HL-60/S4 (cell line): ENCODE measurements around the gene SERINC5.
"Not testable (repeated sequence)": the region's sequence is repeated elsewhere in the genome, so short reads cannot be mapped to it uniquely, and the experiment has no call there.

Experiments used
- in situ Hi-C: fragments of 300-500 bp; cut with MboI; formaldehyde crosslinking; loops from 2 replicates; pipeline ENCODE4 v1.14.3; 2022; ENCODE audit warnings: low sequenced_read_pairs

The SERINC5 gene

DNA sequence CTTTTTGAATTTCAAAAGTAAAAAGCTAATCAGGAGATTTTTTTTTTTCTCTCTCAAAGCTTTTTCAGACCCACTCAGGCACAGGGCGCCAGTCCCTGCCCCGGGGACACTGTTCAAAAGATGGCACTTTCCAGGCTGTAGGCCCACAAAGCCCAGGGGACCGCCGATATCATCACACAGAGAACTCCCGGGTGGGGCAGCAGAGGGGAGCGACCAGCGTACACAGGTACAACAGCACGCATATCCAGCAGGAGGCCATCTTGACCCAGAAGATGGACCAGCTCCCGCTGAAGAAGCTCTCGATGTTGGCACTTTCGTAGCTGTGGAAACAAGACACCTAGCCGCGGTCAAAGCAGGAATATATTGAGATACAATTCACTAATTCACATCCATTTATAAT is 112.4 kb downstream of the SERINC5 start:
- in situ Hi-C loops: no loop called here

DNA sequence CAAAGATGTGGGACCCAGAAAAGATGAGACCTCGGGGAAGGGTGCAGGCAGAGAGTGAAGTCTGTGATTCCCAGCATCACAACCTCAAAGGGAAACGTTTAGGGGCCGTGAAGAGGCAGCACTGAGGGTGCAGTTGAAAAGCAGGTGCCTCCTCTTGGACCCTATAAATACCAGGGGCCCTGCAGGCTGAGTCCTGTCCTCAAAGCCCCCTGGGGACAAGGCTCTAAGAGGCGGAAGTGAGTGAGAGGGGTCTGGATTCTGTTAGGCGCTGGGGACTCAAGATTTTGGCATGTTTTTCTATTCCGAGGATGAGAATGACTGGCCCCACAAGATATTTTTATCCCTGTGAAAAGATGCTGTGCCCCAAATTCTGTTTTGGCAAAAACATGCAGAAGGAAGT is 112.9 kb downstream of the SERINC5 start:
- in situ Hi-C loops: no loop called here

DNA sequence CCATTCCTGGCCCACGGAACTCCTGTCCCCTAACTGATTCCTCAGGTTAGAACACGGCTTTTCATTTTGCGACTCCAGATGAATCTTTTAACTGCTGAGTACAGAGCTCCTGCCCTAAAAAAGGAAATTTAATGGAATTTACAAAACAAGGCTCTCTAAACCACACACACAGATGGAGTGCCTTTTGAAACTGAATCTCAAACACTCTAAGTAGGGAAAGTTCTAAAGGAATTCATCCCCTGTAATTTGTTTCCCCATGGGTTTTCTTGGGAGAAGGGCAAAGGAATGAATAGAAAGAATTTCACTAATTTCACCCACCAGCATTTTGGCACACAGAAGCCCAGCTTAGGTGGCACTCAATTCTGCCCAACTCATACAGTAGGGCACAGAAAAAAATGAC is 114.2 kb downstream of the SERINC5 start:
- in situ Hi-C loops: no loop called here

DNA sequence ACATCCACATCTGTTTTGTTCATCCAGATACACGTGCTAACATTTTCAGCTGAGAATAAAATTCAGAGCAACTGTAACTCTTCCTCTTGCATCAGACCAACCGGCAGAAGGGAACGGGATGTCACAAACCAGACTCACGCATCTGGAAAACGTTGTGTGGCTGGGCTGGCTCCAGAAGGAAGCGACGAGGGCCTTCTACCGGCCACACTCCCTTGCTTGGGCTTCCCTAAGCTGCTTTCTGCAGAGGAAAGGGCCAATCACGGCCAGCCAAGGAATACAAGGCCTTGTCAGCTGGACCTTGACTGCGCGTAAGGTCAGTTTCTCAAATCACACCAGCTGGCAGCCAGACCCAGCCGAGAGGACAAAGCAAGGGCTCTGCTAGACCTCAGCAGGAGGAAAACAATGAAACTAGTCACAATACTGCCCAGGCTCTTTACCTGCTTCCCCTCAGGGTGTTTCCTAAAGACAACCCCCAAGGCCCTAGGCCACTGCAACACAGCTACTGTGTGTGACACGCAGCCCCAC is 114.6 kb downstream of the SERINC5 start:
- in situ Hi-C loops: no loop called here

DNA sequence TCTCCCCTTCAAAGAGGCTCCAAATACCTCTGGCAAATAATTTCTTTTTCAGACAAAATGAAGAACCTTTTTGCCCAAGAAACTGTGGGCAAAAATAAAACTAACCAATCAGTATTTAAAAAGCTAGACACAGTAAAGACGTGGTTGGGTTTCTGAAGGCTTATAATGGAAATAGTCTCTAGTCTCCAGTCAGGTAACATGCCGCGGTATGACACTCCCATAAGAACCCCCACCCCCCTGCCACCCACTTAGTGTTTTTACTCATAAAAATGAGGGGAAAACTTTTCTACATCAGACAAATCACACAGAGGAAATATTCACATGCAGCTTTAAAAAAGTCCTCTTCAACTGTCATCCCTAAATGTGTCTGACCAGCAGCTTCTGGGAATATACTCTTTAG is 115.4 kb downstream of the SERINC5 start:
- in situ Hi-C loops: no loop called here

DNA sequence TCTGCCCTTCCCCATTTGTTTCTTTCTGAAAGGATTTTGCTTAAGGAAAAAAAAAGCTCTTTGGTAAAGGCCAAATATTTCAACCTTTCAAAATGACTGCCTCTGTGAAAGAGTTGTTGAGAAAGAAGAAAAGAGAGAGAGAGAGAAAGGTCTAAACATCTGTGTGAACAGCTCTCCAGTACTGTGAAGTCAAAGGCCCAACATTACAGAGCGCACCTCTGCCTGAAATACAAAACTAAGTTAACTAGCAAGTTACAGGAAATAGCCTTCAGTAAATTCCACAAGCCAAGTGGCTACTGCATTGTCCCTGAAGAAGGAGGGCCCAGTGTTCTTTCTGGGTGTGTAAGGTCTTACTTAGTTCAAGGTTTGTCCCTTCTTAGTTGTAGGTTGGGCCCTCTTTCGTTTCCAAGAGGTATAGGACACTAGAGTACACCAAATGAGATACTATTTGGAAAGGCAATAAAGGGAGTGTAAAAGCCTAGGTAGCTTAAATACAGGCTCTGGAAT is 116.3 kb downstream of the SERINC5 start:
- in situ Hi-C loops: no loop called here

DNA sequence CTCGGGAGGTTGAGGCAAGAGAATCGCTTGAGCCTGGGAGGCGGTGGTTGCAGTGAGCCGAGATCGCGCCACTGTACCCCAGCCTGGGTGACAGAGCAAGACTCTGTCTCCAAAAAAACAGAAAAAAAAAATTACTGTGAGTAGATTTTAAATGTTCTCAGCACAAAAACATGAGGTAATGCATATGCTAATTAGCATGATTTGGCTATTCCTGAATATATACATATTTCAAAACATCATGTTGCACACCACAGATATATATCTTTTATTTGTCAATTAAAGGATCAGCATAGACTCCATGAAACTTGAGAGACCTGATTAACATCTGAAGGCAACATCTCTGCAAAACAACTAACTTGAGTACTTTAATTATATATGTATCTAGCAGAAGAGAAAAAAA is 117.4 kb downstream of the SERINC5 start:
- in situ Hi-C loops: no loop called here

DNA sequence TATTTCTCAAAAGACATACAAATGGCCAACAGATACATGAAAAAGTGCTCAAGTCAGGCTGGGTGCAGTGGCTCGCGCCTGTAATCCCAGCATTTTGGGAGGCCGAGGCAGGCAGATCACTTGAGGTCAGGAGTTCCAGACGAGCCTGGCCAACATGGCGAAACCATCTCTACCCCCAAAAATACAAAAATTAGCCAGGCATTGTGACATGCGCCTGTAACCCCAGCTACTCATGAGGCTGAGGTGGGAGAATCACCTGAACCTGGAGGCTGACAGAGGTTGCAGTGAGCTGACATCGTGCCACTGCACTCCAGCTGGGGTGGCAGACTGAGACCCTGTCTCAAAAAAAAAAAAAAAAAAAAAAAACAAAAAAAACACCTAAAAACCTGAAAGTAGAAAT is 119.0 kb downstream of the SERINC5 start:
- in situ Hi-C loops: not testable (repeated sequence)

DNA sequence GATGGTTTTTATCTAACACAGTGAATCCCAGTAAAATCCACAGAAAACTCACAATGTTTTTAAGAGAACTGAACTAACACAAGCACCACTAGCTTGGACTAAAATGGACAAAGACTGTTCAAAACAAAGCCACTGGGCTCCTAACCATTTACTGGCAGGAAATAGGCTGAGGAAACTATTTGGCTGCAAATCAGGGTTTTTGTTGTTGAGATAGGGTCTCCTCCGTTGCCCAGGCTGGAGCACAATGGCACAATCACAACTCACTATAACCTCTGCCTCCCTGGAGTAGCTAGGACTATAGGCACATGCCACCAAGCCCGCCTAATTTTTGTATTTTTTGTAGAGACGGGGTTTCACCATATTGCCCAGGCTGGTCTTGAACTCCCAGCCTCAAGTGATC is 121.0 kb downstream of the SERINC5 start:
- in situ Hi-C loops: no loop called here

DNA sequence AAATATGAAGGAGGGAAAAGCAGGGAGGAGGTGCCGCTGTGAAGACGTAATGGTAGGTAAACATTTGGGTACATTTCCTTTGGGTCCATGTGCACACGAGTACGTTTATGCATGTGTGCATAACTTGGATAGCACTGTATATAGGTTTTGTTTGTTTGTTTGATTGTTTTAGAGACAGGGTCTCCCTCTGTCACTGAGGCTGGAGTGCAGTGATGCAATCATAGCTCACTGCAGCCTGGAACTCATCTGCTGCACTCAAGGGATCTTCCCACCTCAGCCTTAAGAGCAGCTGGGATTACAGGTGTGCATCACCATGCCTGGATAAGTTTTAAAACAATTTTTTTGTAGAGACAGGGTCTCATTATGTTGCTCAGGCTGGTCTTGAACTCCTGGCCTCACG is 126.7 kb downstream of the SERINC5 start:
- in situ Hi-C loops: no loop called here

DNA sequence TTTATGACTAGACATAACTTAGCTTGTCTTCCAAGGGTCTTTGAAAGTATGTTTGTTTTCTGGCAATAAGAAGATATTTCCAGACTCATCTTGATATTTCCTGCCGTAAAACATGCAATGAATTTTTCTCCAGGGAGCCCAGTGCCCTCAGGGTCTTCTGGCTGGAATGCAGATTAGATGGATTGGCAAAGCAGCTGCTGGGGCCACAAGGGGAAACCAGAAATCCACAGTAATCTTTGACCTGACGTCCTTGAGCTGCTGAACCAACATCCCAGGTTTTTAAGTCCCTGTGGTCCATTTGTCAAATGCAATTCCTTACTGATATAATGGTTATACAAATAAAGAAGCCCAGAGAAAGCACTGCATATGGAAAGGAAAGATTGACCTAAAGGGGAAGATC is 127.7 kb downstream of the SERINC5 start:
- in situ Hi-C loops: no loop called here

DNA sequence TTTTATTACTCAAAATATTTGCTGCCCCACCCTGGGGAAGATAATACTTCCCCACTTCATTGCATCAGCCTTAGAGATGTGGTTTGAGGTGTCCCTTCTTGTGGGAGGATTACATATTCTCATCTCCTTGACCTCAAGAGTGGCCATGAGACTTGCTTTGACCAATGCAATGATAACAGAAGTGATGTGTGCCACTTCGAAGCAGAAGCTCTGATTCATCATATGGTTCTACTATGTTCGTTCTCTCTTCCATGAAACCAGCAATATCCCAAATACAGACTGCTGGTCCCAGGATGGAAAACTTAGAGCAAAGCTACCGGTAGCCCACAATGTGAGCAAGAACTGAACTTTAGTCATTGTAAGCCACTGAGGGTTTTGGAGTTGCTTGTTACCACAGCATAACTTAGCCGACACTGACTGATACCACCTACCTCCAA is 128.7 kb downstream of the SERINC5 start:
- in situ Hi-C loops: no loop called here

DNA sequence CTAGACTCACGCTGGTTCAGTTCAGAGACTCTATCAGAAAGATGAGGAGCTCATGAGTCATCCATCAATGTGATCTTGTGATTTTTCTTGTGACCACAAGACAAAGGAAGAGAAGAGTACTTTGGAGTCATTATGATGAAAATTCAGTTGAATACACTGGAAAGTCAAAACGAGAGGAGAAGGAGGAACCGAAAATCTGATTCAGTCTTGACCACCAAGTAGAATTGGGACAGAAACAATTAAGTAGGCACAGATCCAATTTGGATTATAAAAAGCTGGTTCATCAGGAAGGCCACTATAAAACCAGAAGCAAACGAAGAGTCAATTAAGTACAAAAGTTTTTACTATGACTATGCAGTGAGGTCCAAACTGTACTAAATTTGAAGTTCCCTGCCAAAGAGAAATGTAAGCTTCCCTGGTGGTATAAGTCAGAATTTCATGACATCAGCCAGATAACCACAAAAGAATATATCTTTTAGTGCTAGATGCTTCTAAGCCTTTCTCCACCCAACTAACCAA is 129.8 kb downstream of the SERINC5 start:
- in situ Hi-C loops: no loop called here

DNA sequence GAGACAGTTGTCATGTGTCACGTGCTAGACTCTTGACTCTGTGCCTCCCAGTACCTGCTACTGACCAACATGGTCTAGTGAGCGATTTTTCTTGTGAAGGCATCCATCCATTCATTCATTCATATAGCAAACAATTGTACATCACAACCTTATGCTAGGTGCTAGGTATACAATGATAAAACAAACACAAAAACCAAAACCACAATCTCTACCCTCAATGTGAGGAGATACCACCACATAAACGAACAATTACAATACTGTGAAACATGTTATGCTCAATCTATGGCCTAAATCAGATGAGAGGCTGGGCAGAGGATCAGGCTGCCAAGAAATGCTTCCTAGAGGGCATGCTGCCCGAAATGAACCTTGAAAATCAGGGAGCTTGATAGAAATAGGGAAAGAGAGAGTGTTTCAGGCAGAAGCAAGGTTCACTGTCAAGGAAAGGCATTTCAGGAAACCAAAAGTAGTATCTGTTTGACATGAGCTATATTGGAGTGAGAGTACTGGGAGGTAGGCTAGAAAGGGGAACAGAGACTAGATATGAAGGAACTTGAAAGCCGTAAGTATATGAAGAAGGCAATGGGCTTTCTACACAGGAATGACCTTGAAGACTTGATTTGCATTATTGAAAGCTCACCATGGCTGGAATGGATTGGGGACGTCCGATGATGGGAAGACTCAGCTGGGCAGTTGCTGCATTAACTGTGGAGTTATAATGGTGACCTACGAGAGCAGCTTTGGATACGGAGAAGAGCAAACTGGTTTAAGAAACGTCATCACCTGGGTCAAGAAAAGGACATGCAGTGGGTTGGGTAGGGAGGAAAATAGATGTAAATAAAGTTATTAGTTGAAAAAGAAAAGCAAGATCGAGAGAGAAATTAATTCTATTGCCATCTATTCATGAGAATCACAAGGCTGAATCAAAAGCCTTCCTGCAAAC is 130.6 kb downstream of the SERINC5 start:
- in situ Hi-C loops: no loop called here

DNA sequence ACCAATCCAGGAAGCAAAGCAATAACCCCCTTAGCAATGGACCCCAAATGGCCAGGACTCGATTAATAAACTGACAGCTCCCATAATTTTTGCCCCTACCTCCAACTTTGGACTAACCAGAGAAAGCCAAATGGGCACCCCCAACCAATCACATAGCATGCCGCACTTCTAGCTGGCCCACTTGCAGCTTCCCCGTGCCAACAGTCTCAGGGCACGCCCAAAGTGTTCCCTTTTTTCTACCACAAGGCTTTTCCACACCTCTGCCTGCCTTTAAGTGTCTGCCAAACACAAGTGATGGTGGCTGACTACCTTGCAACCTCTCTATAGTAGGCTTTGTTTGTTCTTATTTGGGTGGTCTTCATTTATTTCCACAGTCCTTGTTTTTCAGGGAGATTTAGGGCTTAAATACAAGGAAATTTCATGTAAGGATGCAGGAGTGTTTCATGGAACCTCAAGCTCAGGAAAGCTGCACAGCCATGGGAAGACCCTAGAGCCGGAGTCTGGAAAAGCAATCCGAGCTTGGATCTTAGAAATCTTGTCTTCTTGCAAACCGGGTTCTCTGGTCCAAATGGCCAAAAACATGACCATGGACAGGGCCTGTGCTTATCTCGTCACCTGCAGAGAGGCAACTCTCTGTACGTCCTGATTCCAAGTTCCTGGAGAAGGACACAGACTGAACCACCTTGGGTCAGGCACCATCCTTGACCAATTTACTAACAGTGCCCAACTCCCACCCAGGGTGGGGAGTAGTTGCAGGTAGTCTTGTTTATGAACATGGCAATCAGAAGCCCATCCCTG is 131.5 kb downstream of the SERINC5 start:
- in situ Hi-C loops: no loop called here

DNA sequence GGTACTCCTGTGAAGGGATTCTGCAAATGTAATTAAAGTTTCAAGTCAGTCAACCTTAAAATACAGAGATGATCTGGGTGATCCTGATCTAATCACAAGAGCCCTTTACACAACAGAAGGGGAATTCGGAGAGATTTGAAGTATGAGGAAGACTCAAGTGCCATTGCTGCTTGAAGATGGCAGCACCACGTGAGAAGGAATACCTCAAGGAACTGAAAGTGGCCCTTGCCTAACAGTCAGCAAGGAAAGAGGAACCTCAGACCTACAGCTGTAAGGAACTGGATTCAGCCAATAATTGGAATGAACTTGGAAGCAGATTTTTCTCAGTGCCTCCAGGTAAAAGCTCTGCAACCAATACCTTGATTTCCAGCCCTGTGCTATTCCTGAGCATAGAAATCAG is 133.3 kb downstream of the SERINC5 start:
- in situ Hi-C loops: no loop called here

DNA sequence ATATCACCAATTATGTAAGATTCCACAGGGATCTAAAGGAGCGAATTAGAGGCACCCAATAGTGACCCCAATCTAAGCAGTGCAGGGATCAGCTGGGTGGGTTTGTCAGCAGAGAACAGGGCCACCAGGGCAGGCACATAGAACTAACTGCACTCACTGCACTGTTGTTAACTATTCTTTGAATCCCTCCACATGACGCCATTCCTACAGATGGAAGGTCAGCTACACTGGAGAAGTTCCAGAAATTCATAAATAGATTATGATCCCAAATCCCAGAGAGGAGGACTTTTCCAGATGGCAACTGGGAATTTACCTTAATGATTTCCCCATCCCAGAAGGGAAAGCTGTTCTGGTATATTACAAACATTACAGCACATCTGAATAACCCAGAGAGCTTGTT is 136.5 kb downstream of the SERINC5 start:
- in situ Hi-C loops: no loop called here

DNA sequence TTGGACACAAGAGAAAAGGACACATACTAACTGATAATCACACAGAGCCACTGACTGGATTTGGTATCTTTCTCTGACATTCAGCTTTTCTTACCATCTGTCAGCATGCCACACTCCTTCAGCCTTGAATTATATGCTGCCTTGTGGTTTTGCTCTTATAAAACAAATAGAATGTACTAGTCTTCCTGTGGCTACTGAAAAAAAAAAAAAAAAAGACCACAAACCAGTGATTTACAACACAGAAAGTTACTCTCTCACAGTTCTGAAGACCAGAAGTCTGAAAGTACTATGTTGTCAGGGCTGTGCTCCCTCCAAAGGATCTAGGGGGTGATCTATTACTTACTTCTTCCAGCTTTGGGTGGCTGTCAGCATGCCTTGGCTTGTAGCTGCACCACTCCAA is 138.4 kb downstream of the SERINC5 start:
- in situ Hi-C loops: no loop called here

DNA sequence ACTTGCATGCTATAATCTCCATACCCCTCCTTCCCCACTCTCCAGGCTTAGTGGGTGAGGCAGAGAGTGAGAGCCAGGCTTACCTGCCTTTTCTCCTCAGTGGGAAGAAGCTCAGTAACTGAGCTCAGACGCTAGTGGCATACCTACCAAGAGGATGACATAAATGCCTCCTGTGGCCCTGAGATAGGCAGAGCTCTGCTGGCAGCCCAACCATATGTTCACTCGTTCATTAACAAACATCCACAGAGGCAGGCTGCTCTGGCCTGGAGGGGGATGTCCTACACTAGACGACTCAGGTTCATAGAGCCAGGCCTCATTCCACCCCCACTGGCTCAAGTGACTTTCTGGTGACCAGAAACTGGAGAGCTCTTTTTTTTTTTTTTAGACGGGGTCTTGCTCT is 139.4 kb downstream of the SERINC5 start:
- in situ Hi-C loops: no loop called here

DNA sequence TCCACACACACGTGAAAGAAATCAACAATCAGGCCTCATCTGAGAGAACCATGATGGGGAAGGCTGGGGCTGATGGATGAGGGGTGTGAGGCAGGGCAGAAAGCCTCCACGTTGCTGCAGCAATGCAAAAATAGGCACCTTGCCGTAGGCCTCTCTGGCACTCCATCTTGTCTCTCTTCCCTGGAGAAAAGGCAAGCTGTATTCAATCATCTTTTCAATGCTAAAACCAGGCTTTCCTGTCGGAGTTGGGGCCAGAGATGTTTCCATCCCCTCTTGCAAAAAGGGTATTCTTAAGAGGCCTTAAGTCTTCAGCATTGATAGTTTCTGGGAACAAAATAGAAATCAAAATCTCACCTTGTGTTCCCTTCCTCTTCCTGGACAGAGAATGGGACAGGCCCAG is 139.8 kb downstream of the SERINC5 start:
- in situ Hi-C loops: no loop called here

DNA sequence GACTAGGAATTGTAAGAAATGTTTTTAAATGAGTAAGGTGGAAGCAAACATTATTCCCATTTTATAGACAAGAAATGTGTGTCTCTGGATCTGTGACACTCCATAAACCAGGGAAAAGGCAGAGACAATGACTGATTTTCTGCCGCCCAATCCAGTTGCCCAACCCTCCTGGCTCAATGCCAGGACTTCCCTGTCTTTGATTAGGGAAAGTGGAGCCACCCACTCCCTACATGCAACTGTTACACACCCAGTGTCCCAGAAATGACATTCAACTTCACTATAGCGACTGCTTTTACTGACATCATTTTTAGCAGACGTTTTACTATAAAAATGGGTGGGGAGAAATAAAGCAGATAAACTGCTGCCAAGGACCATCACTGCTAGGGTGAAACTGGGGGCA is 141.0 kb downstream of the SERINC5 start:
- in situ Hi-C loops: no loop called here
